Breast epithelium (tissue), 4 donors: ENCODE data around the gene GRID2IP. TPM values are rescaled to one million over a fixed set of nuclear protein-coding genes. Genes with fewer than 3 reads are reported as not detected.

Experiments used
- DNase-seq, 2 donors: peaks; one replicate each; pipeline ENCODE4 v3.0.0-alpha.2; 2019; ENCODE audit warnings: low spot score in 2 of 2
- H3K27ac ChIP-seq, 2 donors: fragments of 200-600 bp; sonication (generic) in 1 of 2; one replicate each; pipeline ENCODE4 v1.5.1; 2016 to 2019; ENCODE audit warnings: mild to moderate bottlenecking in 1 of 2
- H3K27me3 ChIP-seq, 2 donors: fragments of 200-600 bp; sonication (generic) in 1 of 2; one replicate each; pipeline versions ENCODE4 v1.5.1 to v1.6.0; 2017 to 2019; ENCODE audit warnings: control low read depth in 1 of 2, mild to moderate bottlenecking in 1 of 2
- H3K36me3 ChIP-seq: fragments of 200-600 bp; one replicate; pipeline ENCODE4 v1.5.1; 2019
- H3K4me1 ChIP-seq, 2 donors: fragments of 200-600 bp; sonication (generic); one replicate each; pipeline ENCODE4 v1.5.1; 2016 to 2019; ENCODE audit warnings: control low read depth in 1 of 2
- H3K4me3 ChIP-seq, 3 donors: fragments of 200-600 bp; sonication (generic); 1 replicate in 2 of 3; 2 replicates in 1 of 3; pipeline ENCODE4 v1.5.1; 2016 to 2019; ENCODE audit warnings: mild to moderate bottlenecking in 3 of 3, moderate library complexity in 2 of 3
- H3K9me3 ChIP-seq, 2 donors: fragments of 200-600 bp; sonication (generic) in 1 of 2; one replicate each; pipeline ENCODE4 v1.5.1; 2016 to 2019; ENCODE audit warnings: control low read depth in 1 of 2
- POLR2A ChIP-seq: fragments of 450-650 bp; IDR thresholded peaks from one replicate; pipeline ENCODE4 v1.6.1; 2016; ENCODE audit warnings: antibody characterized with exemption, mild to moderate bottlenecking, moderate library complexity
- POLR2AphosphoS5 ChIP-seq, 3 donors: sonication (generic); formaldehyde crosslinking; IDR thresholded peaks; one replicate each; pipeline ENCODE4 v1.6.1; 2017; ENCODE audit warnings: antibody characterized with exemption in 3 of 3
- intact Hi-C: fragments of 100-400 bp; cut with DNase I; formaldehyde crosslinking; loops from one replicate; pipeline ENCODE4 v1.15.1; 2023; ENCODE audit warnings: low total_unique reads
- total RNA-seq, 3 donors: library from RNA; depleted of rRNA; stranded (reverse); fragments of >200 nt; gene quantifications; one replicate each; pipeline ENCODE4 v1.1.0, GENCODE V29; 2016
- TF ChIP-seq, protein P1 (sequence below), 3 donors: fragments of 450-650 bp; IDR thresholded peaks; one replicate each; pipeline ENCODE4 v1.5.1; 2016 to 2017; ENCODE audit warnings: antibody characterized with exemption in 3 of 3, mild to moderate bottlenecking in 3 of 3, moderate library complexity in 3 of 3

Gene GRID2IP
- total RNA-seq, 3 donors from 2014 or later: 0.33 to 0.88 TPM; not detected in 1

DNA sequence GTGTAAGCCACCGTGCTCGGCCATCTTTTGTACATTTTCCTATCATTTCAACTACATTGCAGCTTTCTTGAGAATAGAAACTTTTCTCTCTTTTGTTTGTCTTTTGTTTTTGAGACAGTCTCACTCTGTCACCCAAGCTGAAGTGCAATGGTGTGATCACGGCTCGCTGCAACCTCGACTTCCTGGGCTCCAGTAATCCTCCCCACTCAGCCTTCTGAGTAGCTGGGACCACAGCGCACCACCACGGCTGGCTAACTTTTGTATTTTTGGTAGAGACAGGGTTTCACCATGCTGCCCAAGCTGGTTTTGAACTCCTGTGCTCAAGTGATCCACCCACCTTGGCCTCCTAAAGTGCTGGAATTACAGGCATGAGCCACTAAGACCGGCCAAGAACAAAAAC, 72.2 kb downstream of the GRID2IP start:
- H3K4me1 ChIP-seq: peaks cover 0 to 3% of the 10 kb centered on the region in 2 donors
- DNase-seq: no peak
- no peaks in the 10 kb centered on the region for H3K9me3 ChIP-seq
- no peaks in the 10 kb centered on the region for H3K36me3 ChIP-seq
- H3K27me3 ChIP-seq: no peaks in the 10 kb centered on the region
- no peak overlapping the region for H3K27ac ChIP-seq
- no peak overlapping the region for H3K4me3 ChIP-seq
- intact Hi-C loops: no loop called here
- TF ChIP-seq, protein P1, sequence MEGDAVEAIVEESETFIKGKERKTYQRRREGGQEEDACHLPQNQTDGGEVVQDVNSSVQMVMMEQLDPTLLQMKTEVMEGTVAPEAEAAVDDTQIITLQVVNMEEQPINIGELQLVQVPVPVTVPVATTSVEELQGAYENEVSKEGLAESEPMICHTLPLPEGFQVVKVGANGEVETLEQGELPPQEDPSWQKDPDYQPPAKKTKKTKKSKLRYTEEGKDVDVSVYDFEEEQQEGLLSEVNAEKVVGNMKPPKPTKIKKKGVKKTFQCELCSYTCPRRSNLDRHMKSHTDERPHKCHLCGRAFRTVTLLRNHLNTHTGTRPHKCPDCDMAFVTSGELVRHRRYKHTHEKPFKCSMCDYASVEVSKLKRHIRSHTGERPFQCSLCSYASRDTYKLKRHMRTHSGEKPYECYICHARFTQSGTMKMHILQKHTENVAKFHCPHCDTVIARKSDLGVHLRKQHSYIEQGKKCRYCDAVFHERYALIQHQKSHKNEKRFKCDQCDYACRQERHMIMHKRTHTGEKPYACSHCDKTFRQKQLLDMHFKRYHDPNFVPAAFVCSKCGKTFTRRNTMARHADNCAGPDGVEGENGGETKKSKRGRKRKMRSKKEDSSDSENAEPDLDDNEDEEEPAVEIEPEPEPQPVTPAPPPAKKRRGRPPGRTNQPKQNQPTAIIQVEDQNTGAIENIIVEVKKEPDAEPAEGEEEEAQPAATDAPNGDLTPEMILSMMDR (IDR thresholded peaks at IDR 0.05): no peak
- TF ChIP-seq POLR2AphosphoS5 (IDR thresholded peaks at IDR 0.05): no peak
- TF ChIP-seq POLR2A: no peak

DNA sequence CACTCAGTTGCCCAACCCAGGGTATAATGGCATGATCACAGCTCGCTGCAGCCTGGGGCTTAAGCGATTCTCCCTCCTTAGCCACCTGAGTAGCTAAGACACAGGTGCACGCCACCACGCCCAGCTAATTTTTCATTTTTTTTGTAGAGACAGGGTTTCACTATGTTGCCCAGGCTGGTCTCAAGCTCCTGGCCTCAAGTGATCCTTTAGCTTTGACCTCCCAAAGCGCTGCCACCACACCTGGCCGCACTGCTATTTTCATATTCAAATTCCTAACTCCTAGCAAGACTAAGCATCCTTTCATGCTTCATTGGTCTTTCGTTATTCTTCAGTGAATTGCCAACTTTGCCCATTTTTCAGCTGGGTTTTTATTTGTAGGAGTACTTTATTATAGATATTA, 73.1 kb downstream of the GRID2IP start:
- Histone ChIP-seq H3K4me1 (peaks cover 0 to 3% of the 10 kb centered on the region in 2 donors), H3K27ac (no peak overlapping the region), H3K36me3 (no peaks in the 10 kb centered on the region), H3K9me3 (no peaks in the 10 kb centered on the region), H3K27me3 (no peaks in the 10 kb centered on the region), H3K4me3 (no peak overlapping the region)
- DNase-seq: no peak
- TF ChIP-seq POLR2AphosphoS5 (IDR thresholded peaks at IDR 0.05): no peak
- intact Hi-C loops: no loop called here

DNA sequence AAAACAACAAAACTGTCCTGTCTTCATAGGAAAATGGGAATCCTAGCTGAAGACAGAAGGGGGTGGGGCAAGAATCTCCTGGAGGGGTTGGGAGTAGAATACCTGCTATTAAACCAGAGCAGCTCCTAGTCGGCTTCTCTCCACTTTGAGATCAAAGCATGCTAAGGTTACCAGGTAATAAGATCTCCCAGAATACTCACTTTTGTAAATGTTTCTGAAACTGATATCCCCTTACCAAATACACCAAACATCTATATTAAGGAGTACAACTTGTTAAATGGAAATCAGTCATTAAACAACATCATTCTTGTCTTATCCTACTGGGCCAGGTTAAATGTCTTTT, 74.0 kb downstream of the GRID2IP start:
- no peak for TF ChIP-seq POLR2AphosphoS5 (IDR thresholded peaks at IDR 0.05)
- TF ChIP-seq, protein P1 (IDR thresholded peaks at IDR 0.05): no peak
- Histone ChIP-seq H3K4me3 (no peak overlapping the region), H3K27me3 (no peaks in the 10 kb centered on the region), H3K4me1 (peaks cover 0 to 3% of the 10 kb centered on the region in 2 donors), H3K9me3 (no peaks in the 10 kb centered on the region), H3K36me3 (no peaks in the 10 kb centered on the region), H3K27ac (no peak overlapping the region)
- DNase-seq: no peak
- intact Hi-C loops: no loop called here

DNA sequence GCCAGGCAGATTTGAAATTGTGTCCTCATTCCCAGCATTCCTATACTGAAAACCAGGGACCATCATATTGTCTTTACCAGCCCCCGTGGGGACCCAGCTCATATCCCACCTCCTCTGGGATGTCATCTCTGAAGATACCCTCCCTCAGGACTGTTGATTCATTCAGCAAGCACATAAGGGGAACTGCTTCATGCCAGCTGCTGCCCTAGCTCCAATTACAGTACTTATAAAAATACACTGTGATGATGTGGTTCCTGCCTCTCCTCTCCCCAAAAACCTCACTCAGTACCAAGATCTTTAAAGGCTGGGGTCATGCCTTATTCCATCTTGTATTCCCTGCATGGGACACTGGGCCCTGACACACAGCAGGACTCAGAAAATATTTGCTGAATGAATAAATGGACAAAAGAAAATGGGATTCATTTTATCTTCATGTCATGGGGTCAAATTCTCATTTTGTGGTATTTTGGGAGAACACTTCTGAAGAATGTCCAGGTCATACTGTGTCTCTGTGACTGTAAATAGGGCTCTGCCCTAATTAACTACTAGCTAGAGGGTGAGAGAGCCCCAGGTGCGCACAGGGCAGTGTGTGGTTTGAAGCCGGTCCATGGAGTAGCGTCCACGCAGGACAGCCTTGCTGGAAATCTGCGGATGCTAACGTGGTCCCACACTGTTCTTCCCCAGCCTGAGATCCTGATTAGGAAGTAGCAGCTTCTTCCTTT, 74.5 kb downstream of the GRID2IP start:
- Histone ChIP-seq H3K4me1 (peaks cover 0 to 3% of the 10 kb centered on the region in 2 donors), H3K4me3 (no peak overlapping the region), H3K9me3 (no peaks in the 10 kb centered on the region), H3K27ac (no peak overlapping the region), H3K27me3 (no peaks in the 10 kb centered on the region), H3K36me3 (no peaks in the 10 kb centered on the region)
- intact Hi-C loops: no loop called here
- no peak for DNase-seq
- TF ChIP-seq POLR2AphosphoS5 (IDR thresholded peaks at IDR 0.05) (no peak), POLR2A (no peak)
- TF ChIP-seq, protein P1 (IDR thresholded peaks at IDR 0.05): no peak

DNA sequence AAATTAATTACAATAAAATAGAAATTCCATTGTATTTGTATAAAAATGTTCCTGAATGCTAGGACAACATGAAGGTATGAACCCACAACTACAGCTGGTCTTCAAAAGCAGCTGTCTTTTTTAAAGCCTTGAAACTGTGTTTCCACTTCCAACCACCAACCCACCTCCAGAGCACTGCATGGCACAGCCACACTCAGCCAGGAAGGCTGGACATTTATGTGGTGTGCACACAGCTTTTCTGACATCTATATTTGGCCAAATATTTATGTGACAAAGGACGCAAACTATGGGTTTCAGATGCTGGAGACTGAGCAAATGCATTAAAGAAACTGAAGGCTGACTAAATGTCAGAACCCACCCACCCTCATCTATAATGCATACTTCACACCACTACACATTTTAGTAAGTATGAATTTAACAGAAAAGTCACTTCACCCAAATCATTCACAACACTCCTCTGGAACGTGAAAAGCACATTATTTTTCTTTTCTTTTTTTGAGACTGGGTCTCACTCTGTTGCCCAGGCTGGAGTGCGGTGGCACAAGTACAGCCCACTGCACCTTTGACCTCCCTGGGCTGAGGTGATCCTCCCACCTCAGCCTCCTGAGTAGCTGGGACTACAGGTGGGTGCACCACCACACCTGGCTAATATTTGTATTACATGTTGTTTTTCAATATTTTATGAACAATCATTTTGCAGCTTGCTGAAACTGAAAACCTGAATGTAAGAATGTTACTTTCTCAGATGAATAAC, 75.7 kb downstream of the GRID2IP start:
- H3K9me3 ChIP-seq: no peaks in the 10 kb centered on the region
- no peaks in the 10 kb centered on the region for H3K27me3 ChIP-seq
- TF ChIP-seq POLR2AphosphoS5 (IDR thresholded peaks at IDR 0.05) (no peak), POLR2A (no peak)
- TF ChIP-seq, protein P1 (IDR thresholded peaks at IDR 0.05): no peak
- intact Hi-C loops: no loop called here
- H3K36me3 ChIP-seq: no peaks in the 10 kb centered on the region
- H3K4me3 ChIP-seq: no peak overlapping the region
- no peaks in the 10 kb centered on the region for H3K4me1 ChIP-seq
- no peak overlapping the region for H3K27ac ChIP-seq
- DNase-seq: no peak
